GM23248 (cell line): ENCODE data around the gene SERPINI2.

Experiments used
- EZH2 ChIP-seq: fragments of 200-600 bp; sonication (generic); IDR thresholded peaks from 2 replicates; pipeline ENCODE4 v1.6.1; 2018; ENCODE audit warnings: antibody characterized with exemption, mild to moderate bottlenecking; ENCODE audit not compliant: insufficient read depth, poor library complexity, severe bottlenecking
- EZH2phosphoT487 ChIP-seq: fragments of 200-600 bp; sonication (generic); IDR thresholded peaks from 2 replicates; pipeline ENCODE4 v1.6.1; 2018; ENCODE audit warnings: antibody characterized with exemption, moderate library complexity, mild to moderate bottlenecking, low read depth; ENCODE audit not compliant: insufficient read depth

GRCh38 chr3:167394003-167394402 lies 79.8 kb downstream of the SERPINI2 start:
- TF ChIP-seq EZH2phosphoT487 (no peak), EZH2 (no peak)
